Activated CD4-positive, alpha-beta T cell treated with anti-CD3 and anti-CD28 coated beads, Interleukin-2, Interleukin-6, amounts not matched to agents 100 ng/mL and 50 ng/mL, durations not matched to agents 16 hours and 8 hours (primary cell): ENCODE data around the gene DNAH9.
"Not testable (repeated sequence)": the region's sequence is repeated elsewhere in the genome, so short reads cannot be mapped to it uniquely, and the experiment has no call there.

Experiments
- DNase-seq: peaks from one replicate; pipeline ENCODE4 v3.0.0-alpha.2; 2020

DNAH9 gene

DNA sequence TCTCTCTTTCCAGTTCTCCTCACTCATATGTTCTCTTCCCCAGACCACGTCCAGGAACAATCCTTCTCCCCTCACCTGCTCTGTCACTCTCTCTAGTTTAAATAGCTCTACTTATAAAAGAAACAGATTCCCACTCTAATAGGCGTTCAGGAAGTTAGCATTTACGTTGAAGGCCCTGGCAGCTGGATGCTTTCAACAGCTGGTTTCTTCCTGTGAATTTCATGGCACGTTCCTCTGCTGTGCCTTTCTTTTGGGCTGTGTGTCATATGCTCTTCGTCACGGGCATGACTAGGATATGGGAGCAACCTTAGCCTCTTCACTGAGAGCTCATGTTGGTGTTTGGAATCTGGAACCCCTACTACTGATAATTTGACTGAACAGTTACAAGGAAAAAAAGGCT is 325.8 kb downstream of the DNAH9 start:
- DNase-seq = no peak

DNA sequence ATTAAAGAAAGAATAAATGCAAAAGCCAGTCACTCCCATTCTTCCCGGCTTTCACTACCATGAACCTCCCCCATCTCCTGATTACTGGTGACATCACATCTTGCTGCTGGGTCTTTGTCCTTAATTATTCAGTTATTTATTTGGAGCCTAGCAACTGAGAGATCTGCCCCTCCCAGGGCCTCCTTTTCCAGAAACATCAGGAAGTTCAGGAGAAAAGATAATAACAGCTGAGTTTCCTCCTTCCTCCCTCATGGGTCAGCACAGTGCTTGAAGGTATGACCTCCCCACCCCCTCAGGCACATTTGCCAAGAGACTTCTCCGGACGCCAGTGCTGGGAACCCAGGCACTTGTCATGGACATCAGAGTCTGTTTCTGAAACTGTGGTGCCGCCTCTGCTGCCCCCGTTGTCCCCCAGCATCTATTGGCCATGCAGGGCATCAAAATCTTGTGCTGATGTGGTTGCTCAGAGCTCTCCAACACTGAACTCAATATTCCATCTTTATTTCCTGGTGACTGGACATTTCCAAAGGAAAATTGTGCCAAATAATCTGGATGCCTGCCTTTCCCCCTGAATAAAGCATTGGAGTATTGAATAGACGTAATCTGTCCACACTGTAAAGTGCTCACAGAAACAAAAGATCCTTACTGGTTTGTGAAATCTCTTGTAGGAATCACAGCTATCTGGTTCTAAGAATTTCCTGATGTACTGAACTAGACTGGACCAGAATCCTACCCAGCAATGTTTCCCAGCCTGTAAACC is 327.2 kb downstream of the DNAH9 start:
- DNase-seq = no peak

DNA sequence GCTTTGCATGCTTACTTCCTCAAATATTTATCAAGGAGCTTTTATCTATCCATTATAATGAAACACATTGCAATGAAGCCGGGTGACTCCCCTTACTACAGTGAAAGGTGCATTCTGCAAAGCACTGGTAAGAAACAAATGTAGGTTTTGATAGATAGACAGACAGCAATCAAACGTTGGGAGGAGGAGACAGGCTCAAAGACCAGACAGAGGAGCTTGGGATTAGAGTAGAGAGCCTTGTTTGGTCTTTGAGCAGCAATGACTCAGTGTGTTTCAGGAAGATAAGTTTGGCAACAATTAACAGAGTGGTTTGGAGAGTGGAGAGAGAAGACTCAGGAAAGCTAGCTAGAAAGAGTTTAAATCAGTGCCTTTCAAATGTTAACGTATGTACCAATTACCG is 330.2 kb downstream of the DNAH9 start:
- no peak for DNase-seq

DNA sequence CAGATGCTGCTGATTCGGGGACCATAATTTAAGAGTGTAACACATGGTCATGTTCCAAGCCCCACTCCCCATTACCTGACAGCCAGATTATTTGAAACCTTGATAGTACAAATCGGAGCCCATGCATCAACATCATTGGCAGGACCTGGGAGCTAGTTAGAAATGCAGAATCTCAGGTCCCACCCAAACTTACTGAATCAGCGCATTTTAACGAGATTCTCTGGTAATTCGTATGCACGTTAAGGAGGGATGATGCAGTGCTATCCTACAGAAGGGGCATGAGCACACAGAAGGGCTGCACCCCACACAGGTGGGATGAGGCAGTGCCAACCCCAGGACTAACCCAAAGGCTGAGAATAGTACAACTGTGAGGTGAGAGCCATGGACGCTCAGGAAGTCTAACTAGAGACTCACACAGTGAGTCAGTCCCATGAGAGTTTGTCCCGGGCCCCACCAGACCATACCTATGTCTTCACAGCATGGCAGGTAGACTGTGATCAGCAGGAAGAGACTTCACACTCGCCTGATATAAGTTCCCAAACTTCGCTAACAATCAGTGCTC is 334.1 kb downstream of the DNAH9 start:
- DNase-seq = no peak

DNA sequence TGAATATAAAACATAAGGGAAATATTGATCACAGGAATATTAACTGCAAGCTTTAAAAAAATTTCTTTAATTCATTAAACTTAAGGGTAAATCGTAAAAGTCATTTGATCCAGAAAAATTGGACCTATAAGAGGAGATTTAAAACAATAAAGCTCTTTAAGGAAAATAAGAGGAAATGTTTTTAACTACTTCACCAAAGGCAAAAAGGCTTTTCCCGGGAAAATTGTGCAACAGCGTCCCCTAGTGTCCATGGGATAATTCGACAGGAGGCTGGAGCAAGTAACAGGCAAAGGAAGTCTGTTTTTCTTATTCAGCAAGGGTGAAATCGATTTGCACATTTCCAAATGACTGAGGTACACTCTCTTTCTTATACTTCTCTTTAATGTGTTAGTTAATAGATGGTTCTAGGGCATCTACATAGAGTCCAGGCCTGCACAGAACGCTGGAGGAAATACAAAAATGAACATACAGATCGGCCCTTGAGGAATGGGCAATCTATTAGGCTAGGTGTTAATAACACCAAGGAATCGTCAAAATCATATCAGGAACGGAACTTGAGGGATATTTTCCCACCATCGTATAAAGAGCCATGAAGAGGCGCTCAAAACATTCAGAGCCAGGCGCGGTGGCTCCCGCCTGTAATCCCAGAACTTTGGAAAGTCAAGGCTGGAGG is 337.6 kb downstream of the DNAH9 start:
- DNase-seq = peak; percentile 43

DNA sequence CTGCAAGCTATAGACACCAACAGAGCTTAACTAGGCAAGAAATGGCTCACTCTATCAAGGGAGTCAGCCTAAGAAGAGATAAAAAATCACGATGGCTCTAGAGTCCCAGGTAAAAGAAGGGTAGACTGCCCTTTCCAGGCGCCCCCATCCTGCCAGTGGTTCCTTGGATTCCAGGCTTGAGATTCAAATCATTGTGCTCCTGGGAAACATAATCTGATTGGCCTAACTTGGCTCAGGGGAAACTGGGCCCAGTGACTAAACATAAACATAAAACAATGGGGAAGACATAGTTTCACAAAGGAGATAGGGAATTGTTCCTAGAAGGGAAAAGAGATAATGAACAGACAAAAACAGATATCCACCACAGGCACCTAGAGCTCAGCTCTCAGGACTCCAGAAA is 342.6 kb downstream of the DNAH9 start:
- no peak for DNase-seq

DNA sequence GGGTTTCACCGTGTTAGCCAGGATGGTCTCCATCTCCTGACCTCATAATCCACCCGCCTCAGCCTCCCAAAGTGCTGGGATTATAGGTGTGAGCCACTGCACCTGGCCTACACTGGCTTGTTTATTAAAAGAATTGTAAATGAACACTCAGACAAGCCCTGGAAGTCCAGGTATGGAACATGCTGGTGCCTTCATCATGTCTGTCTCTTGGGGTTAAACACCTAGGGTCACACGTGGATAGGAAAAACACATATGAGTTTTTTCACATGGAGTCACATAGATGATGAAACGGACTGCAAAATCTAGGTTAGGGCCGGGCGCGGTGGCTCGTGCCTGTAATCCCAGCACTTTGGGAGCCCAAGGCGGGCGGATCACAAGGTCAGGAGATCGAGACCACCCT is 344.8 kb downstream of the DNAH9 start:
- not testable (repeated sequence) for DNase-seq

DNA sequence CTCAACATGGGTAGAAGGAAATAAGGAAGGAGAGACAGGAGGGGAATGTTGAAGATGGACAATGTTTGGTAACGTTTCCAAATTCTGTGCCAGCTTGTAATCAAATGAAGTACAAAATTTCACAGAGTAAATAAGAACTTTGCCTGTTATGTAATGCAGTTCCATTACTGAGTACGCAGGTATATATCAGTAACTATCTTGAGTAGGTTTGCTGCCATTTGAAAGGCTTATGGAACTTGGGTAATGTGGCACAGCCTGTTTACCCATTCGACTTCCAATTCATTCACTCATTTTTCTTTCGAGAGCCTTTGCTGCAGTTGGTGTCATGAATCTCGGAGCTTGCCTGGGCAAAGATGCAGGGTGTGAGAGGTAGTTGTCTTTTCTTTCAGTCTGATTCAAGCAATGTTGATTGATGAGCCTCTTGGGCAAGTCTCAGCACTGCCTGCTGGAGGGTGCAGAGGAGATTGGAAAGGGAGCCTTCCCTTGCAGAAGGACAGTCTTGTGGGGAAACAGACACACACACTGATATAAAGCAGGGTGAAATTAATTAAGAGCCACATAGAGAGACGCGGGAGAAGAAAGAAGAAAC is 345.6 kb downstream of the DNAH9 start:
- DNase-seq = no peak

DNA sequence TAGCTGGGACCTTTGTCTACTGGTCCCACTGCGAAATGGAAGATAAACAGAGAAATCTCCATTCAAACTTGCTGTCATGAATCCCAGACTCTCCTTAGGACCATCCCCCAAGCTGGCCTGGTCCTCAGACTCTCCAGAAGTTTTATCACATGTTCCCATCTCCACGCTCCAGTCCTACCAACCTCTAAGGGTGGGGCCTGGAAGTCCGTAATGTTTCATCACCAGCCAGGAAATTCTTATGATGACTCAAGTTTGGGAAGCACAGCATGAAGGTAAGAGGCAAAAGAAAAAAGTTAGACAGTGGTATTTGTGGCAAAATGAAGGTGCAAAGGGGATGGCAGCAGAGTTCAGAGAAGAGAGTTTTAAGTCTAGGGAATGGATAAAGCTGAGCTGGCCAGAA is 346.3 kb downstream of the DNAH9 start:
- no peak for DNase-seq

DNA sequence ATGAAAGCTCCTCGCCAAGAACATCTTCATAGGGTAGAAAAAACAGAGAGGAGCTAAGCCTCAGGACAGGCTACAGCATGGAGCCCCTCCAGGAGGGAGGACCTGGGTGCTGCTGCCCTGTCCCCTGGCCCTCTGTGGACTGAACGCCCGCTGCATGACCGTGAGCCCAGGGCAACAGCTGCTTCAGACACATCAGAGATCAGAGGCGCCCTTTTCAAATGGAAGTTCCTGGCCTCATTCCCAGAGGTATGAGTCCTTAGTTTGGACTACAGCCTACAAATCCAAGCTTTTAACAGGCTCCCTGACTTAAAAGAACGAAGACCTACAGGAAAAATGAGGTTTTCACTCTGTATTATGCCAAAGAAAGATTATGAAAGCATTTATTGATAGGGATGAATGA is 350.5 kb downstream of the DNAH9 start:
- DNase-seq = no peak

DNA sequence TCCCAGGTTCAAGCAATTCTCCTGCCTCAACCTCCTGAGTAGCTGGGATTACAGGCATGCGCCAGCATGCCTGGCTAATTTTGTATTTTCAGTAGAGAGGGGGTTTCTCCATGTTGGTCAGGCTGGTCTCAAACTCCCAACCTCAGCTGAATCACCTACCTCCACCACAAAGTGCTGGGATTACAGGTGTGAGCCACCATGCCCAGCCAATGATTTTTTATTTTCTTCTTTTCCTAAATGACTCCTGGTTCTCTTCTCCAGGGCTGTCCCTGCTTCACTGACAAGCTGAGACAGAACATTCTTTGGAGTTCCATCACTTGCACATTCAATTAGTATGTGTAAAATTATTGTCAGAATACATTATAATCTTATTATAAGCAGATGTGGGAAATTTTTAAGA is 351.3 kb downstream of the DNAH9 start:
- DNase-seq = not testable (repeated sequence)

DNA sequence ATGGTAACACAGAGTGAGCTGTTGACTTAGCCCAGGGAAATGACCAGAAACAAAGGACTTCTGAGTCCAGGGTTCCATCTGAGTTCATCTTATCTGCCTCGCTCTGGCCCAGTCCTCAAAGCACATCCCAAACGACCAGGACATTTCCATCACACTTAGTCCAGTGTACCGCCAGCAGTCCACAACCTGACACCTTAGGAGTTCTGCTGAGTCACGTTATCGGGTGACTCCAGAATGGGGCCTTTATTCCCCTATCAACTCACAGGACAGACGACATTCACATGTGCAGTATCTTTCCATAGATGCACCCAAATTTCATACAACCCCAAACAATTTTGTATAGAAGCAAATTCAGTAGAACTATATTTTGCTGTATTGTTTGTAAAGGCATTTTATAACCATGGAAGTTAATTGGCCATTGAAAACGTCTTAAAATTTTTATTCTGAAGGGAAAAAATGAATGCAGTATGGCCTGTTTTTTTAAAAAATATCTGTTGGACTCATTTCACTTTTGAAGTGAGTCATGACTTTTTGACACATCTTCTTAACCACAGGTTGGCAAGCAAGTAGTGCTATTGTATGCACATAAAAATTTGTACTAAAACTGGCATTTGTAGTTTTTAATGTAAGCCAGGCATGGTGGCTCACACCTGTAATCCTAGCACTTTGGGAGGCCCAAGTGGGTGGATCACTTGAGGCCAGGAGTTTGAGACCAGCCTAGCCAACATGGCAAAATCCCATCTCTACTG is 352.7 kb downstream of the DNAH9 start:
- DNase-seq = no peak

DNA sequence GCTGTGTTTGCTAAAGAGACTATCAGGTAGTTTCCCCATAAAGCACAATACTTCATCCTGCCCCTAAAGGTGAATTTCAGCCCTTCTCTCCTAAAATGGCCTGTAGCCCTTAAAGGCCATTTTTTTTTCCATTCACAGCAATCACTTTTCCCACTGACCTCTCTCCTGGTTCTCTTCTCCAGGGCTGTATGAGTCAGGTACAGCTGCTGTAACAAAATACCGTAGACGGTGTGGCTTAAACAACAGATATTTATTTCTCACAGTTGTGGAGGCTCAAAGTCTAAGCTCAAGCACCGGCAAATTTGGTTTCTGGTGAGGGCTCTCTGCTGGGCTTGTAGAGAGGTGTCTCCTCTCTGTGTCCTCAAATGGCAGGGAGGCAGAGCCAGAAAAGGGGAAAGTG is 354.3 kb downstream of the DNAH9 start:
- DNase-seq = no peak

DNA sequence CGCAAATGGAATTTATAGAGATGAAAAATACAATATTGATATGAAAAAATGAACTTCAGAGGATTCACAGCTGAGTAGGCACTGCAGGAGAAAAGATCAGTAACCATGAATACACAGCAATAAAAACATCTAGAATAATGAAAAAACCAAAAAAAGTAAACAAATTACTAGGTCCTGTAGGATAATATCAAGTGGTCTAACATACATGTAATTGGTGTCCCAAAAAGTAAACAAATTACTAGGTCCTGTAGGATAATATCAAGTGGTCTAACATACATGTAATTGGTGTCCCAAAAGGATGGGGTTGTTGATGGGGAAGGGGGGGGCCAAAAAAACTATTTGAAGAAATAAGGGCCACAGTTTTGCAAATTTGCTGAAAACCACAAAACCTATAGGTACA is 355.7 kb downstream of the DNAH9 start:
- DNase-seq = no peak

DNA sequence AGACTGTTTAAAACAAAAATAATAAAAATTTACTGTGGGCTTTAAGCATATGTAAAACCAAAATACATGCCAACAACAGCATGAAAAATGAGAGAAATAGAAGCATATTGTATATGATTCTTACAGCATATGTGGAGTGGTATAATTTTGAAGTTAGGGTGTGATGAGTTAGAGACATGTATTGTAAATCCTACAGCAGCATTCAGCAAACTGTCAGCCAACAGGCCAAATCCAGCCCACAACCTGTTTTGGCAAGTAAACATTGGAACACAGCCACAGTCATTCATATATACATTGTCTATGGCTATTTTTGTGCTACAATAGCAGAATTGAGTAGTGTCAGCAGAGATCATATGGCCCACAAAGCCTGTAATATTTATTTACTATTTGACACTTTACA is 356.7 kb downstream of the DNAH9 start:
- no peak for DNase-seq

DNA sequence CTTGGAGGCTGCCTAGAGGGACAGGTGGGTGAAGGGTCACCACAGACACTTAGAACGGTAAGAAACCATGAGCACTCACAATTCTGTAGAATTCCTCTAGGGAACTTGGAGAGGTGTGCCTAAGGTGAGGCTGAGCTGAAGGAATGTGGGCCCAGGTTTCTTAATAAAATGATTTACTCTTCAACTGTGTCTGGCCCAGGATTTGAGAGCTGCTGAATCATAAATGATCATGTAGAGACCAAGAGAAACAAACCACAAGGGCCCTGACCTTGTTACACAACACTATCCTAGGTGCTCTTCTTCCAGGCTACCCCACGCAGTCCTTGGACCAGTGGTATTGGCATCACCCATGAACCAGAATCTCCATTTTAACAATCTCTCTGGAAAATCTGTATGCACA is 371.3 kb downstream of the DNAH9 start:
- DNase-seq = no peak

DNA sequence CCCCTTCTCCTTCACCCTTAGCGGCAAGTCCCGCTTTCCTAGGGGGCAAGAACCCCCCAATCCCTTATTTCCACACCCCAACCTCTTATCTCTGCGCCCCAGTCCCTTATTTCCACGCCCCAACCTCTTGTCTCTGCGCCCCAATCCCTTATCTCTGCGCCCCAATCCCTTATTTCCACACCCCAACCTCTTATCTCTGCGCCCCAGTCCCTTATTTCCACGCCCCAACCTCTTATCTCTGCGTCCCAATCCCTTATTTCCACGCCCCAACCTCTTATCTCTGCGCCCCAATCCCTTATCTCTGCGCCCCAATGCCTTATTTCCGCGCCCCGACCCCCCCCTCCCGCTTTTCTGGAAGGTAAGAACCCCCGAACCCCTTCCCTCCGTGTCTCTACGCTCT is 374.5 kb downstream of the DNAH9 start:
- DNase-seq = not testable (repeated sequence)

DNA sequence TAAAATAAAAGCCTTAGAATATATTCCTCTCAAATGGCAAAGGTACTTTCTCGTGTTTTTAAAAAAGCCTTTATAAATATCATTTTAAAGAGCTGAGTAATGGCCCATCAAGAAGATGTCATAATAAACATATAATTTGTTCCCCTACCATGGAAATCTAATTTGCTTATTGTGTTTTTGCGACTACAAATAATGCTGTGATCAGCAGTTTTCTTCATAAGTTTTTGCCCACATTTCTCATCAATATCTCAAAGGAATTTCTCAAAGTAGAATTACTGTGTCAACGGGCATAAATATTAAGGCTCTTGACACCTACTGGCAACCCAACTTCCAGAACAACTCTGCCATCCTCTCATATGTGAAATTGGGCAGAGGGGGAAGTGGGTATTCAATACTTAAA is 381.5 kb downstream of the DNAH9 start:
- DNase-seq = no peak

DNA sequence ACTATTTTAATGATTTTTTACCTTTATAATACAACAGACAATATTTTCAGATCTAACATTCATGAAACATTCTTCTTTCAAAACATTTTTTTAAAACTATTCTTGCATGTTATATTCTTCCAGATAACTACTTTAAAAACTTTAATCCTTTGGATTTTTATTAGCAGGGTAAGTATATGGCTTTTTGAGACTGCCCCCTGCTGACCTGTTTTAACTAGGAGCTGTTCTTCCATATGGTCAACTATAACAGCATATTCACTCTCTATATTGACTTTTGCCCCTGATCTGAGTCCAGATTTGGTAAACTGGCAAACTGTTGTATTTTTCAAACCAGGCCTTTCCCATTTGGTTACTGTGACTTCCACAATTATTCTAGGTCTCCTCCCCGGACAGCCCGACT is 382.5 kb downstream of the DNAH9 start:
- DNase-seq = no peak

DNA sequence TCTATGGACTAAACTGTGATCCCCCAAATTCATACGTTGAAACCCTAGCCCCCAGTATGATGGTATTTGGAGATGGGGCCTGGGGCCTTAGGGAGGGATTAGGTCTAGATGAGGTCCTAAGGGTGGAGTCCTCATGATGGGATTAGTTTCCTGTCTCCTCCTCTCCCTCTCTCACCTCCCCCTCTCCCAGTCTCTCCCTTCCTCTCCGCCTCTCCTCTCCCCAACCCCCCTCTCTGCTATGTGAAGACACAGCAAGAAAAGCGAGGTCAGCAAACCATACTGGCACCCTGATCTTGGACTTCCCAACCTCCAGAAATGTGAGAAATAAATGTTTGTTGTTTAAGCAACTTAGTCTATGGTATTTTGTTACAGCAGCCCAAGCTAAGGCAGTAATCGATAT is 383.6 kb downstream of the DNAH9 start:
- no peak for DNase-seq

DNA sequence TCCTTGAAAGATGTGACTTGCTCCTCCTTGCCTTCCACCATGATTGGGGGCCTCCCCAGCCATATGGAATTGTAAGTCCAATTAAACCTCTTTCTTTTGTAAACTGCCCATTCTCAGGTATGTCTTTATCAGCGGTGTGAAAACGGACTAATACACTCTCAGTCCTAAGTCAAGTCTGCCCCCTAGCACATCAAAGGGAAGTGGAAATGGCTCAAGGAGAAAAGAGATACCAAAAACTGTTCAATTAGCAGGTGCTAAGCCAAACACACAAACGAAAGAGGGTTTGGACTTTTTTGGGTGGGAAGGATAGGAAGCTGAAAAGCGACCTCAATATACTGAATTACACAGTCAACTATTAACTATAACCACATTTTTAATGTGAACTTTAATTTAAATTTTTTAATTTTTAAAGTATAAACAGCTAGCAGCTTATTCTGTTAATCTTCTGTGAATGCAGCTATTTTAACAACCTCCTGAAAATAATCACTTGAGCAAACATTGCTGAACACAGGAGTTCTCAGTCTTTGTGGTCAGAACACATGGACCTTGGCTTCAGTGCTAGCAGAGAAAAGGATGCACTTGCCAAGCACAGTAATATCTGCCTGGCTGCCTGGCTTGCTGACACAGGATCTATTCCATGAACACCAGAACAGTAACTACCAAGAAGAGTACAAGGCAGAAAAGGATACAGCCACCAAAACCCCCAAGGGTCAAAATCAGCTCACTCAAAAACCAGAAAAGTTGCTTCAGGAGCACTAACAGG is 388.1 kb downstream of the DNAH9 start:
- no peak for DNase-seq

DNA sequence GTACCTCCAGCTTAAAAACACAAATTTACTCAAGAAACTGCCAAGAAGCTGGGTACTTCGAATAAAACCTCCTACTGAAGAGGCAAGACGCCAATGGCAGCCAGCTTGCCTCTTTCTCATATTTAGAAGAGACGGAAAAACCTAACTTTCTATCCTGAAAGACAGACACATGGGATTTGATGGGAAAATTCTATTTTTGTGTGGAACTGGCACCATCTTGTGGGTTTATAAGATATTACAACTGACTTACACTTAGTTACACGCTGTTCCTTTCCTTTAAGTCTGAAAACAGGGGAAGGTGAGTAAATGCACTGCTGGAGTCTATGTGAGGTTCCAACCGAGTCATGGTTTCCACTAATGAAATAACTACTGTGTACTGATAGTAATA is 388.7 kb downstream of the DNAH9 start:
- peak; percentile 7 for DNase-seq
